Measurements from ENCODE around the gene AKAIN1.

Gene AKAIN1

GRCh38 chr18:5095239-5095638, 101.8 kb downstream of the AKAIN1 start:
- no peak for DNase-seq (ENCODE audit: low read depth in 3 of 3)

GRCh38 chr18:5093902-5094301, 103.2 kb downstream of the AKAIN1 start:
- DNase-seq (ENCODE audit: low read depth in 3 of 3), result no peak

Data from stimulated activated CD4-positive, alpha-beta T cell treated with anti-CD3 and anti-CD28 coated beads, TNF-alpha, amount 100 ng/mL, for 4 hours (primary cell).